ENCODE measurements around the gene RIPK1.
A peak's percentile ranks its signal among the peaks of the same experiment; 100 is the strongest.
"Not testable (repeated sequence)": the region's sequence is repeated elsewhere in the genome, so short reads cannot be mapped to it uniquely, and the experiment has no call there.

Gene RIPK1

GRCh38 chr6:3068329-3069214, at the start of gene RIPK1:
Gene RIPK1, plus strand, starts transcription at chr6:3068494. Its CDS starts 8,330 bp downstream, at chr6:3076824.
- TF ChIP-seq, protein P1, sequence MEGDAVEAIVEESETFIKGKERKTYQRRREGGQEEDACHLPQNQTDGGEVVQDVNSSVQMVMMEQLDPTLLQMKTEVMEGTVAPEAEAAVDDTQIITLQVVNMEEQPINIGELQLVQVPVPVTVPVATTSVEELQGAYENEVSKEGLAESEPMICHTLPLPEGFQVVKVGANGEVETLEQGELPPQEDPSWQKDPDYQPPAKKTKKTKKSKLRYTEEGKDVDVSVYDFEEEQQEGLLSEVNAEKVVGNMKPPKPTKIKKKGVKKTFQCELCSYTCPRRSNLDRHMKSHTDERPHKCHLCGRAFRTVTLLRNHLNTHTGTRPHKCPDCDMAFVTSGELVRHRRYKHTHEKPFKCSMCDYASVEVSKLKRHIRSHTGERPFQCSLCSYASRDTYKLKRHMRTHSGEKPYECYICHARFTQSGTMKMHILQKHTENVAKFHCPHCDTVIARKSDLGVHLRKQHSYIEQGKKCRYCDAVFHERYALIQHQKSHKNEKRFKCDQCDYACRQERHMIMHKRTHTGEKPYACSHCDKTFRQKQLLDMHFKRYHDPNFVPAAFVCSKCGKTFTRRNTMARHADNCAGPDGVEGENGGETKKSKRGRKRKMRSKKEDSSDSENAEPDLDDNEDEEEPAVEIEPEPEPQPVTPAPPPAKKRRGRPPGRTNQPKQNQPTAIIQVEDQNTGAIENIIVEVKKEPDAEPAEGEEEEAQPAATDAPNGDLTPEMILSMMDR (IDR thresholded peaks at IDR 0.05; ENCODE audit: extremely low read depth, missing control alignments) = peak; percentile 31
- DNase-seq (ENCODE audit: low spot score) = peak; percentile 98

DNA sequence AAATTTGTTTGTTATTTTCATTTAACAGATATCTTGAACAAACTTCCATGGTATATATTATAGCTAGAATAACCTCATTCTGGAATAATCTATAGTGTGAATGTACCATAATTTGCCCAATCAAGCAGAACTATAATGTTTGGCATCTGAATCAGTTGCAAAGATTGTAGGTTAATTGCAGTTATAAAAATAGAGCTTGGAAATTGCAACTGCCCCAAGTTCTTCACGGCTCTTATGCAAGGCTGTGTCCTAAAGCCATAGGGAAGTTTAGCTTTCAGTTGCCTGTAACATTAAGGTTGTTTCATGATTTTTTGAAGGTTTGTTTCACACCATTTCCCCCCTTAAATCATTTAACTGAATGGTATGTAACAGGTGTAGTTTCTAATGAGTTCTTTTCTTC, 49.2 kb upstream of the RIPK1 start:
- TF ChIP-seq, protein P1 (IDR thresholded peaks at IDR 0.05; ENCODE audit: extremely low read depth, missing control alignments) = no peak
- DNase-seq (ENCODE audit: low spot score) = no peak

GRCh38 chr6:3019749-3020320, 48.5 kb upstream of the RIPK1 start:
- TF ChIP-seq, protein P1 (IDR thresholded peaks at IDR 0.05; ENCODE audit: extremely low read depth, missing control alignments) = no peak
- DNase-seq (ENCODE audit: low spot score) = no peak

- DNase-seq (ENCODE audit: low spot score) = not testable (repeated sequence)
Observed at GRCh38 chr6:3020976-3021598, 47.2 kb upstream of the RIPK1 start.

DNA sequence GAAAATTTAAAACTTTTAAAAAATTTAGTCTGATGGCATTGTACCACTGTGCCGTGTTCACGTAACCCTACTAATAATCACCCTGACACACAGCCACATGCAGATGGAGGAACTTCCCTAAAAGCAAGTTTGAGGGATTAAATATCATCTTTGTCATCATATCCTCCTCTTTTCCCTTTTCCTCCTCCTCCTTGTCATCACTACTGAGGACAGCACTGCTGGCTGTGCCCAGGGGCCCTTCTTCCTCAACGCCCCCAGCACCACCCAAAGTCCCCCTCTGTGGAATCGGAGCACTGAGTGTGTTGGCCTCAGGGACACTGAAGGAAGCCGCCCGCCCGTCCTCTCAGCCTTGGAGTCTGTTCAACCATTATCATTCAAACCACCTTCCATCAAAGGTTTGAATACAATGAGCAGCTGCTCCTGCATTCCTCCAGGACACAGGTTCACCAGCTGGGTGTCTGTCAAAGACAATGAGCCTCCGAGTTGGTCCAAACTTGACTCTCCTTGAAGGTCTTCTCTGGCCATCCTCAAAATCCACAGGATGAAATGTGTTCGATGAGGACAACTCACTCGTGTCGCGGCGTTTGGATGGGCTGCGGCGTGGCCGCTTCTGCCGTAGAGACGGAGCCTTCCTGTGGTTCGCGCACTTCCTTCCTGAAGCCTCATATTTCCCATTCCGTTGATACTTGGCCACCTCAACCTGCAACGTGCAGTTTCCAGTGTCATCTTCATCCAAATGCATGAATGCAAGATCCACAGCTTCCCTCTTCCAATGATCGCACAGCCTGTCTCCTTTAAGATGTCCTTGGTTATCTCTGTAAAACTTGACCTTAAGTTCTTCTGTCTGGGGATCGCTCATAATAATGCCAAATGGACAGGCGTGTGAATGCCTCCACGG, 45.3 kb upstream of the RIPK1 start:
- TF ChIP-seq, protein P1 (IDR thresholded peaks at IDR 0.05; ENCODE audit: extremely low read depth, missing control alignments) = no peak
- no peak for DNase-seq (ENCODE audit: low spot score)

DNA sequence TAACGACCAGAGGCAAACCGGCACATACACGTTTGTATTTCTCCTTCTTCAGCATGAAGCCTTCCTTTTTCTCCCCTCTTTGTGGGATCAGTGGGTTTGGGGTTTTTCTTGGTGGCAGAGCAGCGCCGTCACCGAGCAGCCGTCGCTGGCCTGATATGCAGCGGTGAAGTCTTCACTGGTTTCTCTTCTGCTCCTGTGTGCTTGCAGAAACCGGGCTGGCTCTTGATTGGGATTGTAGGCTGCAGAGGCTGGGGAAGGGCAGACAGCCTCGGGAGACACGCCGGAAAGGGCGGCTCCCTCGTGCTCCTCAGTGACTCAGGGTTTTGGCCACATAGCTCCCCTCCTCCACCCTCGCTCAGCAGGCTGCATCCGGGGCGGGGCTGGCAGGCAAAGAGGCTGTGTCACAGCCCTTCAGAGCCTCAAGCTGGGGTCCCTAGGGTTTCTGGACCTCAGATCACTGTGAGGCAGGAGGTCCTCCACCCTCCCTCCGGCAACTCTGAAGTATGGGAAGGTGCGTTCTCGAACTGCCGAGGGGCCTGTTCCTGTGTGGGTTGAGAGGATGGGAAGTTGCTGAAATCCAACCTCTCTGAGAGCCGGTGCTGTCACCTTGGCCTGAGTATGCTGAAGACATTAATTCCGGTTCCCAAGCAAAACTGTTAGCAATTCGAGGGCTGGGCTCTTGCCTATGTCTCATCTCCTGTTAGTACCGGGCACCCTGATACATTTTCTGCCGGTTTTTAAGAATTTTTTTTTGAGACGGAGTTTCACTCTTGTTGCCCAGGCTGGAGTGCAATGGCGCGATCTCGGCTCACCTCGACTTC, 44.4 kb upstream of the RIPK1 start:
- peak; percentile 90 for DNase-seq (ENCODE audit: low spot score)
- TF ChIP-seq, protein P1 (IDR thresholded peaks at IDR 0.05; ENCODE audit: extremely low read depth, missing control alignments) = no peak
